Neuronal stem cell (in vitro differentiated cells): ENCODE measurements around the gene LRRC14B.
"Not testable (repeated sequence)": the region's sequence is repeated elsewhere in the genome, so short reads cannot be mapped to it uniquely, and the experiment has no call there.

Experiments used
- DNase-seq: peaks from one replicate; pipeline ENCODE4 v3.0.0-alpha.2; 2013; ENCODE audit warnings: low spot score
- H2AFZ ChIP-seq: one replicate; pipeline ENCODE4 v1.6.1; 2013; ENCODE audit warnings: mild to moderate bottlenecking, low read length, inconsistent platforms
- H2AK5ac ChIP-seq: 2 replicates; pipeline ENCODE4 v1.6.1; 2013; ENCODE audit warnings: low read depth, mild to moderate bottlenecking, inconsistent platforms, low read length, moderate library complexity, mixed read lengths
- H2BK120ac ChIP-seq: 2 replicates; pipeline ENCODE4 v1.6.1; 2013; ENCODE audit warnings: low read depth, mild to moderate bottlenecking, inconsistent platforms, low read length, moderate library complexity, mixed read lengths
- H2BK12ac ChIP-seq: one replicate; pipeline ENCODE4 v1.6.1; 2013; ENCODE audit warnings: low read length, inconsistent platforms
- H2BK15ac ChIP-seq: 2 replicates; pipeline ENCODE4 v1.6.1; 2013; ENCODE audit warnings: mild to moderate bottlenecking, low read length, inconsistent platforms, mixed read lengths
- H2BK5ac ChIP-seq: one replicate; pipeline ENCODE4 v1.6.1; 2013; ENCODE audit warnings: inconsistent platforms, mild to moderate bottlenecking, low read length, moderate library complexity
- H3K14ac ChIP-seq: one replicate; pipeline ENCODE4 v1.6.1; 2013; ENCODE audit warnings: low read length, inconsistent platforms
- H3K18ac ChIP-seq: 2 replicates; pipeline ENCODE4 v1.6.1; 2013; ENCODE audit warnings: low read length, inconsistent platforms
- H3K23ac ChIP-seq: 2 replicates; pipeline ENCODE4 v1.6.1; 2013; ENCODE audit warnings: low read depth, mild to moderate bottlenecking, mixed read lengths, low read length, inconsistent platforms; ENCODE audit not compliant: poor library complexity
- H3K27ac ChIP-seq: replicated peaks from 3 replicates; pipeline ENCODE4 v1.5.1; 2013; ENCODE audit warnings: low read length, inconsistent platforms
- H3K27me3 ChIP-seq, 3 experiments: 2 replicates each; pipeline ENCODE4 v1.6.1; 2013; ENCODE audit warnings: low read length in 3 of 3, mild to moderate bottlenecking in 2 of 3, inconsistent platforms in 1 of 3, low read depth in 1 of 3, mixed read lengths in 1 of 3, moderate library complexity in 1 of 3; ENCODE audit not compliant: control insufficient read depth in 3 of 3, insufficient read depth in 3 of 3
- H3K36me3 ChIP-seq, 2 donors: replicated peaks in 1 of 2; 2 replicates each; pipeline ENCODE4 v1.6.1; 2013; ENCODE audit warnings: low read length in 2 of 2; ENCODE audit not compliant: control insufficient read depth in 2 of 2, insufficient read depth in 2 of 2
- H3K4ac ChIP-seq: 2 replicates; pipeline ENCODE4 v1.6.1; 2013; ENCODE audit warnings: inconsistent platforms, mild to moderate bottlenecking, low read length, moderate library complexity
- H3K4me1 ChIP-seq, 2 donors: 1 replicate in 1 of 2; 2 replicates in 1 of 2; pipeline ENCODE4 v1.6.1; 2013; ENCODE audit warnings: low read length in 2 of 2, low read depth in 1 of 2; ENCODE audit not compliant: control insufficient read depth in 2 of 2, insufficient read depth in 1 of 2
- H3K4me2 ChIP-seq: one replicate; pipeline ENCODE4 v1.6.1; 2013; ENCODE audit warnings: mild to moderate bottlenecking, low read length, inconsistent platforms; ENCODE audit not compliant: insufficient read depth, poor library complexity, severe bottlenecking
- H3K4me3 ChIP-seq, 2 donors: 2 replicates each; pipeline ENCODE4 v1.5.1; 2013; ENCODE audit warnings: low read length in 2 of 2, mild to moderate bottlenecking in 2 of 2, inconsistent platforms in 1 of 2, moderate library complexity in 1 of 2
- H3K79me1 ChIP-seq: one replicate; pipeline ENCODE4 v1.6.1; 2013; ENCODE audit warnings: low read depth, mild to moderate bottlenecking, inconsistent platforms, low read length, moderate library complexity
- H3K9ac ChIP-seq: one replicate; pipeline ENCODE4 v1.6.1; 2013; ENCODE audit warnings: mild to moderate bottlenecking, low read depth, low read length, inconsistent platforms; ENCODE audit not compliant: poor library complexity
- H3K9me3 ChIP-seq, 2 donors: replicated peaks in 1 of 2; 2 replicates each; pipeline versions ENCODE3 to v1.6.1; 2013; ENCODE audit warnings: low read length in 2 of 2, mild to moderate bottlenecking in 2 of 2, inconsistent platforms in 1 of 2, low read depth in 1 of 2, mixed read lengths in 1 of 2, moderate library complexity in 1 of 2; ENCODE audit not compliant: control insufficient read depth in 2 of 2, insufficient read depth in 1 of 2
- H4K8ac ChIP-seq: one replicate; pipeline ENCODE4 v1.6.1; 2013; ENCODE audit warnings: low read depth, mild to moderate bottlenecking, inconsistent platforms, low read length, moderate library complexity
- H4K91ac ChIP-seq: one replicate; pipeline ENCODE4 v1.6.1; 2013; ENCODE audit warnings: low read length, low read depth, mild to moderate bottlenecking, inconsistent platforms; ENCODE audit not compliant: poor library complexity
- WGBS, 2 donors: extraction: QIAGEN DNeasy Blood & Tissue Kit; methylation state at CpG; one replicate each; pipeline ENCODE4 v1.1.7; 2013; ENCODE audit warnings: missing lambda C conversion rate in 2 of 2, mixed read lengths in 1 of 2; ENCODE audit not compliant: insufficient read length in 2 of 2, insufficient replicate concordance in 1 of 2; ENCODE audit errors: extremely low coverage in 2 of 2; 5-methylcytosine and 5-hydroxymethylcytosine counted together

The LRRC14B gene

GRCh38 chr5:233426-233825, 42.1 kb downstream of the LRRC14B start:
- not testable (repeated sequence) for H2BK15ac ChIP-seq, H3K9ac ChIP-seq, H4K91ac ChIP-seq, H3K9me3 ChIP-seq, H3K27me3 ChIP-seq, H2BK120ac ChIP-seq, H2BK5ac ChIP-seq, H4K8ac ChIP-seq, H3K4ac ChIP-seq, H3K27ac ChIP-seq, H3K14ac ChIP-seq, DNase-seq, H2AFZ ChIP-seq, H3K4me3 ChIP-seq, H3K23ac ChIP-seq, H3K79me1 ChIP-seq, H2AK5ac ChIP-seq, H3K4me1 ChIP-seq, H3K4me2 ChIP-seq, H3K18ac ChIP-seq, H2BK12ac ChIP-seq
- H3K36me3 ChIP-seq = peaks cover 35 to 91% of the 10 kb centered on the region in 2 donors
- WGBS, 2 donors = no CpG with 5 or more reads among the region's 20 CpGs

- H2BK5ac ChIP-seq = no peak overlapping the region
- H4K8ac ChIP-seq = no peak overlapping the region
- no peak overlapping the region for H2AK5ac ChIP-seq
- no peak overlapping the region for H3K9ac ChIP-seq
- H3K23ac ChIP-seq = no peak overlapping the region
- H3K4me3 ChIP-seq = no peak overlapping the region
- H3K27ac ChIP-seq = no peak overlapping the region
- no peak overlapping the region for H3K18ac ChIP-seq
- H2BK120ac ChIP-seq = no peak overlapping the region
- no peak overlapping the region for H2AFZ ChIP-seq
- H4K91ac ChIP-seq = no peak overlapping the region
- no peaks in the 10 kb centered on the region for H3K9me3 ChIP-seq
- no peak overlapping the region for H3K14ac ChIP-seq
- peaks cover 33 to 89% of the 10 kb centered on the region in 2 donors for H3K36me3 ChIP-seq
- no peaks in the 10 kb centered on the region for H3K4me1 ChIP-seq
- H2BK15ac ChIP-seq = no peak overlapping the region
- H3K4ac ChIP-seq = no peak overlapping the region
- WGBS, 2 donors = no CpG with 5 or more reads among the region's 8 CpGs
- no peak for DNase-seq
- no peak overlapping the region for H3K4me2 ChIP-seq
- no peak overlapping the region for H2BK12ac ChIP-seq
- no peaks in the 10 kb centered on the region for H3K79me1 ChIP-seq
- no peaks in the 10 kb centered on the region for H3K27me3 ChIP-seq
These were observed 43.2 kb downstream of the LRRC14B start for GRCh38 chr5:234450-234849.

GRCh38 chr5:235527-235926, 44.2 kb downstream of the LRRC14B start:
- not testable (repeated sequence) for H2BK12ac ChIP-seq, H3K9me3 ChIP-seq, H3K27me3 ChIP-seq, H2BK120ac ChIP-seq, H3K79me1 ChIP-seq, H3K4me3 ChIP-seq, H4K91ac ChIP-seq, H2BK15ac ChIP-seq, H2AK5ac ChIP-seq, H3K4me1 ChIP-seq, H3K4me2 ChIP-seq, DNase-seq, H3K27ac ChIP-seq, H3K14ac ChIP-seq, H3K23ac ChIP-seq, H3K4ac ChIP-seq, H2AFZ ChIP-seq, H2BK5ac ChIP-seq, H4K8ac ChIP-seq, H3K18ac ChIP-seq, H3K9ac ChIP-seq
- peaks cover 32 to 89% of the 10 kb centered on the region in 2 donors for H3K36me3 ChIP-seq
- WGBS, 2 donors = no CpG with 5 or more reads among the region's 9 CpGs

GRCh38 chr5:237931-238330, 46.6 kb downstream of the LRRC14B start:
- not testable (repeated sequence) for H4K8ac ChIP-seq, H3K79me1 ChIP-seq, H2AK5ac ChIP-seq, H3K27ac ChIP-seq, H2BK5ac ChIP-seq, H3K14ac ChIP-seq, H3K18ac ChIP-seq, H2BK120ac ChIP-seq, H3K4me3 ChIP-seq, DNase-seq, H2BK15ac ChIP-seq, H2BK12ac ChIP-seq, H3K9me3 ChIP-seq, H3K9ac ChIP-seq, H3K23ac ChIP-seq, H4K91ac ChIP-seq, H3K4ac ChIP-seq, H3K4me2 ChIP-seq, H2AFZ ChIP-seq, H3K27me3 ChIP-seq, H3K4me1 ChIP-seq
- no CpG with 5 or more reads among the region's 8 CpGs for WGBS, 2 donors
- peaks cover 38 to 87% of the 10 kb centered on the region in 2 donors for H3K36me3 ChIP-seq
